BJ (cell line): ENCODE measurements around the gene ELOVL3. TPM values are rescaled to one million over a fixed set of nuclear protein-coding genes. Genes with fewer than 3 reads are reported as not detected.
A peak's percentile ranks its signal among the peaks of the same experiment; 100 is the strongest.

Experiments
- CTCF ChIA-PET: fragments of 350-600 bp; formaldehyde crosslinking; extraction: SDS; loops from one replicate; lab custom pipeline; 2021; ENCODE audit warnings: antibody characterized with exemption, inconsistent platforms; lab: Yijun Ruan, JAX
- POLR2A ChIA-PET: fragments of 300-600 bp; sonication (Branson Sonifier 250); formaldehyde crosslinking; extraction: SDS; loops from one replicate; lab custom pipeline; 2021; ENCODE audit warnings: antibody characterized with exemption; lab: Charles Lee
- DNase-seq: peaks from one replicate; pipeline ENCODE4 v3.0.0-alpha.2; 2011; ENCODE audit warnings: low read depth
- H3K27me3 ChIP-seq: 2 replicates; pipeline ENCODE4 v1.6.0; 2011; ENCODE audit warnings: low read length; ENCODE audit not compliant: control insufficient read depth, insufficient read depth
- H3K36me3 ChIP-seq: 2 replicates; pipeline ENCODE4 v1.5.1; 2011; ENCODE audit warnings: low read length; ENCODE audit not compliant: control insufficient read depth, insufficient read depth
- H3K4me3 ChIP-seq: 2 replicates; pipeline ENCODE4 v1.5.1; 2011; ENCODE audit warnings: low read depth, mild to moderate bottlenecking, control low read depth, low read length
- polyA plus RNA-seq: library from polyadenylated mRNA; depleted of rRNA; stranded (reverse); fragments of >200 nt; gene quantifications from 2 replicates; pipeline ENCODE4 v1.2.3, GENCODE V29; 2011
- TF ChIP-seq, protein P1 (sequence below): IDR thresholded peaks from 2 replicates; pipeline ENCODE4 v1.5.1; 2011; ENCODE audit warnings: low read depth, mild to moderate bottlenecking, control low read depth, inconsistent platforms, low read length, moderate library complexity; ENCODE audit not compliant: insufficient read depth

Gene ELOVL3
- polyA plus RNA-seq, 1 experiment: 0.43 TPM

DNA sequence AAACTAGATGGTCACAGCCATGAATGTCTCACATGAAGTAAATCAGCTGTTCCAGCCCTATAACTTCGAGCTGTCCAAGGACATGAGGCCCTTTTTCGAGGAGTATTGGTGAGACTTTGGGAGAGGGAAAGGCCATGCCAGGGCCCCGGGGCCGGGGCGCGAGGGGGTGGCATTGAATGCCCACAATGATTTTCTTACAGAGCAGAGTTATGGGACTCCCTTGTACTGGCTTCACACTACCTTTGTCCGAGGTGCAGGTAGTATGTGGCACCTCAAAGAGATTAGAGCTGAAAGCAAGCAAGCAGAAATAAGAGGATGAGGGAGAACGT, 407 bp downstream of the ELOVL3 start:
- CTCF ChIA-PET: interaction anchor here (1.0 to 17.7 kb wide), 9 partner anchors 10 to 253 kb away, joined by 3 to 658 read pairs (median 14); no protein-coding TSS in a partner anchor
- no peak for DNase-seq
- TF ChIP-seq, protein P1, sequence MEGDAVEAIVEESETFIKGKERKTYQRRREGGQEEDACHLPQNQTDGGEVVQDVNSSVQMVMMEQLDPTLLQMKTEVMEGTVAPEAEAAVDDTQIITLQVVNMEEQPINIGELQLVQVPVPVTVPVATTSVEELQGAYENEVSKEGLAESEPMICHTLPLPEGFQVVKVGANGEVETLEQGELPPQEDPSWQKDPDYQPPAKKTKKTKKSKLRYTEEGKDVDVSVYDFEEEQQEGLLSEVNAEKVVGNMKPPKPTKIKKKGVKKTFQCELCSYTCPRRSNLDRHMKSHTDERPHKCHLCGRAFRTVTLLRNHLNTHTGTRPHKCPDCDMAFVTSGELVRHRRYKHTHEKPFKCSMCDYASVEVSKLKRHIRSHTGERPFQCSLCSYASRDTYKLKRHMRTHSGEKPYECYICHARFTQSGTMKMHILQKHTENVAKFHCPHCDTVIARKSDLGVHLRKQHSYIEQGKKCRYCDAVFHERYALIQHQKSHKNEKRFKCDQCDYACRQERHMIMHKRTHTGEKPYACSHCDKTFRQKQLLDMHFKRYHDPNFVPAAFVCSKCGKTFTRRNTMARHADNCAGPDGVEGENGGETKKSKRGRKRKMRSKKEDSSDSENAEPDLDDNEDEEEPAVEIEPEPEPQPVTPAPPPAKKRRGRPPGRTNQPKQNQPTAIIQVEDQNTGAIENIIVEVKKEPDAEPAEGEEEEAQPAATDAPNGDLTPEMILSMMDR: no peak

GRCh38 chr10:102227050-102227449, 951 bp downstream of the ELOVL3 start:
- no peaks in the 10 kb centered on the region for H3K36me3 ChIP-seq
- no peak overlapping the region for H3K4me3 ChIP-seq
- peaks cover 20% of the 10 kb centered on the region for H3K27me3 ChIP-seq
- CTCF ChIA-PET: interaction anchor here (0.6 to 17.7 kb wide), 11 partner anchors 9 to 252 kb away, joined by 3 to 658 read pairs (median 7); no protein-coding TSS in a partner anchor
- POLR2A ChIA-PET: no interaction called here
- TF ChIP-seq, protein P1: no peak
- DNase-seq: no peak

More for the DNA sequence above, 407 bp downstream of the ELOVL3 start:
- POLR2A ChIA-PET: no interaction called here
- Histone ChIP-seq H3K27me3 (peaks cover 20% of the 10 kb centered on the region), H3K36me3 (no peaks in the 10 kb centered on the region), H3K4me3 (no peak overlapping the region; the same call in 1 of the 2 replicates)

- POLR2A ChIA-PET: interaction anchor here (0.9 kb wide), 1 partner anchor 164 kb away, joined by 3 read pairs; no protein-coding TSS in a partner anchor
- TF ChIP-seq, protein P1: peak; percentile 98
- H3K4me3 ChIP-seq: peak overlapping the region; percentile 22
- DNase-seq: no peak
- peaks cover 21% of the 10 kb centered on the region for H3K27me3 ChIP-seq
- CTCF ChIA-PET: interaction anchor here (0.5 to 17.7 kb wide), 54 partner anchors 10 to 722 kb away, joined by 3 to 658 read pairs (median 5); partner anchors contain the start of genes FBXL15, GBF1, NFKB2 and NOLC1
- no peaks in the 10 kb centered on the region for H3K36me3 ChIP-seq
Measured at GRCh38 chr10:102229810-102230263, 3.7 kb downstream of the ELOVL3 start.

DNA sequence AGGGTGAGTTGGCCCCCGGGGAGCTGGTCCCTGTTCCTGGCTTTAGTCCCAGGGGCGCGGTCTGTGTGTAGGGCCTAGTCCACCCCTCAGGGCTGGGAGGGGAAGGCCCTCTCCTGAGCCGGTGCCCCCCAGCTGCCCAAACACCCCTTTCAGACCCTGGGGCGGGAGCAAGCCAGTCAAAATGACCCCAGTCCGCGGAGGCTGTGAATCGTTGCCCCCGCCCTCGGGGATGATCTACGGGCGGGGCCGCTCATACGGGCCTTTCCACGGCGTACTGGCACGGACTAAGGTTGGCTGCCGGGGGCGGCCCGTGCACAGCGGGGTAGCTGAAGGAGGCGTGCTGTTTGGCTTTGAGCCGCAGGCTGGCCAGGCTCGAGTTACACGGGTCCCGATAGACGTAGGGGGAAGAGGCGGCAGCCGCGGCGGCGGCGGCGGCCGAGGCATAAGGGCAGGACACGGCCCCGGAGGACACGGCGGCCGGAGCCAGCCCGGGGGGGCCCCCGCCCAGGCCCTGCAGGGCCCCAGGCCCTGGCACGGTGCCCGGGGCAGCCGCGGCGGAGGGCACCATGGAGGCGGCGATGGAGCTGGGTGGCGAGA, 4.3 kb downstream of the ELOVL3 start:
- POLR2A ChIA-PET: interaction anchor here (0.7 kb wide), 1 partner anchor 190 kb away, joined by 3 read pairs; the partner anchor contains the start of gene FBXL15
- H3K36me3 ChIP-seq: no peaks in the 10 kb centered on the region
- TF ChIP-seq, protein P1: no peak
- peak overlapping the region; percentile 35 for H3K4me3 ChIP-seq
- peaks cover 22% of the 10 kb centered on the region for H3K27me3 ChIP-seq
- CTCF ChIA-PET: interaction anchor here (0.5 to 17.7 kb wide), 45 partner anchors 9 to 723 kb away, joined by 3 to 658 read pairs (median 6); partner anchors contain the start of genes FBXL15, GBF1, NFKB2 and NOLC1
- DNase-seq: no peak

DNA sequence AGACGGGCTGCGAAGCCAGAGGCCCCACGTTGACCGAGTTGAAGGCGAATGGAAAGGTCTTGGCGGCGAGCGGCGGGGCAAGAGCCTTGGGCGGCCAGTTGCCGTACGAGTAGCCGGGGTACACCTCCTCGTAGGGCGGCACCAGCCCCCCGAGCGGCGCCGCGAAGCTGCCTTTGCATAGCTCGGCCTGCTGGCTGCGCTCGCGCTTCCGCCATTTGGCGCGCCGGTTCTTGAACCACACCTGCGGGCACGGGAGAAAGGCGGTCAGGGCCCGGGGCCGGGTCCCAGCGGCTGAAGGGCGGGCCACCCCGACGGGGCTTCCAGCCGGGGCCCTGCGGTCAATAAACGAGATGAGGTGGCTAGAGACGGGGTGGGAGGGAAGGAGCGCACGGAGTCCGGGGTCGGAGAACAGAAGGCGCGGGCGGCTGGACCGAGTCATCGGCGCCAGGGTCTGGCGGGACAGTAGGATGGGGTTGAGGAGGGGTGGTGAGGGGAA, 4.8 kb downstream of the ELOVL3 start:
- TF ChIP-seq, protein P1: peak; percentile 52
- CTCF ChIA-PET: interaction anchor here (0.8 to 17.7 kb wide), 36 partner anchors 9 to 248 kb away, joined by 3 to 658 read pairs (median 7); partner anchors contain the start of genes FBXL15, GBF1, NFKB2 and NOLC1

More for the DNA sequence above, 4.8 kb downstream of the ELOVL3 start:
- POLR2A ChIA-PET: interaction anchor here (0.6 to 0.7 kb wide), 2 partner anchors 15 to 190 kb away, joined by 3 read pairs; partner anchors contain the start of genes FBXL15 and GBF1
- H3K27me3 ChIP-seq: peaks cover 23% of the 10 kb centered on the region
- H3K4me3 ChIP-seq: peak overlapping the region; percentile 35
- no peaks in the 10 kb centered on the region for H3K36me3 ChIP-seq
- no peak for DNase-seq
